Spleen (tissue), 11 donors: ENCODE measurements around the gene BHLHE40. TPM values are rescaled to one million over a fixed set of nuclear protein-coding genes. Genes with fewer than 3 reads are reported as not detected.

Experiments
- DNase-seq: peaks from one replicate; pipeline ENCODE4 v3.0.0-alpha.2; 2020
- H3K27ac ChIP-seq, 8 donors: fragments of 200-600 bp; sonication (generic) in 7 of 8; 1 replicate in 4 of 8; 2 replicates in 4 of 8; pipeline versions ENCODE4 v1.5.0 to v1.8.0; 2016 to 2021; ENCODE audit warnings: inconsistent platforms in 4 of 8, mild to moderate bottlenecking in 4 of 8, moderate library complexity in 1 of 8
- H3K27me3 ChIP-seq, 7 donors: fragments of 200-600 bp; sonication (generic) in 6 of 7; replicated peaks in 1 of 7; 1 replicate in 4 of 7; 2 replicates in 3 of 7; pipeline versions ENCODE4 v1.5.0 to v1.8.0; 2016 to 2021; ENCODE audit warnings: inconsistent platforms in 3 of 7, mild to moderate bottlenecking in 1 of 7
- H3K36me3 ChIP-seq, 6 donors: fragments of 200-600 bp; sonication (generic) in 5 of 6; 1 replicate in 4 of 6; 2 replicates in 2 of 6; pipeline versions ENCODE4 v1.5.0 to v1.8.0; 2016 to 2021; ENCODE audit warnings: inconsistent platforms in 2 of 6
- H3K4me1 ChIP-seq, 6 donors: fragments of 200-600 bp; sonication (generic) in 5 of 6; 1 replicate in 3 of 6; 2 replicates in 3 of 6; pipeline versions ENCODE4 v1.5.0 to v1.8.0; 2016 to 2021; ENCODE audit warnings: inconsistent platforms in 3 of 6
- H3K4me3 ChIP-seq, 8 donors: fragments of 200-600 bp; sonication (generic) in 7 of 8; 1 replicate in 4 of 8; 2 replicates in 4 of 8; pipeline versions ENCODE4 v1.5.0 to v1.8.0; 2016 to 2021; ENCODE audit warnings: inconsistent platforms in 4 of 8, mild to moderate bottlenecking in 4 of 8, moderate library complexity in 2 of 8
- H3K9me3 ChIP-seq, 8 donors: fragments of 200-600 bp; sonication (generic) in 7 of 8; 1 replicate in 4 of 8; 2 replicates in 4 of 8; pipeline versions ENCODE4 v1.5.0 to v1.8.0; 2016 to 2021; ENCODE audit warnings: inconsistent platforms in 4 of 8
- POLR2A ChIP-seq, 3 donors: fragments of 450-650 bp; IDR thresholded peaks; one replicate each; pipeline ENCODE4 v1.5.1; 2017; ENCODE audit warnings: antibody characterized with exemption in 3 of 3, mild to moderate bottlenecking in 1 of 3
- POLR2AphosphoS5 ChIP-seq, 3 donors: sonication (generic); formaldehyde crosslinking; IDR thresholded peaks; one replicate each; pipeline ENCODE4 v1.5.1; 2017; ENCODE audit warnings: antibody characterized with exemption in 3 of 3
- WGBS, 5 donors: extraction: QIAGEN DNeasy Blood & Tissue Kit in 3 of 5; methylation state at CpG; one replicate each; pipeline versions ENCODE4 v1.1.5 to v1.1.7; 2013 to 2018; 5-methylcytosine and 5-hydroxymethylcytosine counted together
- intact Hi-C: fragments of 100-400 bp; cut with DNase I; formaldehyde crosslinking; loops from one replicate; pipeline ENCODE4 v1.15.0; 2023; ENCODE audit warnings: low total_unique reads
- polyA plus RNA-seq, 3 donors: library from polyadenylated mRNA; stranded (reverse); fragments of 200-250 nt; gene quantifications; one replicate each; pipeline ENCODE4 v1.2.1, GENCODE V29; 2013
- total RNA-seq, 7 donors: library from RNA; depleted of rRNA in 3 of 7; stranded (reverse); fragments of >200 nt in 3 of 7; fragmentation: NEBNext Ultra II Directional in 4 of 7; extraction: Animal tissue kit (Norgen Biotek cat#: 25700) in 4 of 7; gene quantifications; one replicate each; pipeline versions ENCODE4 v1.1.0 to v1.2.1, GENCODE V29; 2016 to 2021
- TF ChIP-seq, protein P1 (sequence below), 11 experiments: fragments of 200-600 bp in 7 of 11; fragments of 450-650 bp in 4 of 11; sonication (generic) in 4 of 11; IDR thresholded peaks in 8 of 11; conservative IDR thresholded peaks in 3 of 11; 1 replicate in 7 of 11; 2 replicates in 4 of 11; pipeline versions ENCODE4 v1.4.0 to v1.8.0; 2016 to 2021; ENCODE audit warnings: antibody characterized with exemption in 11 of 11, inconsistent platforms in 4 of 11, mild to moderate bottlenecking in 1 of 11
- donor health status: healthy with polysubstance abuse.
- donor health status: DM: no; HTN: no; CAD: no; lungs with moderate emphysema.
- donor health status: DM: no; HTN: no; CAD: no.
- donor health status: Bipolar disorder and iron deficiency.
- donor health status: healthy.
- donor health status: DM: no; HTN: no; CAD: no.
- donor health status: DM: yes; HTN: yes; CAD: no.

BHLHE40 gene
- total and polyA plus RNA-seq, 10 donors, result 11.8 to 108 (median 30.0) TPM

DNA sequence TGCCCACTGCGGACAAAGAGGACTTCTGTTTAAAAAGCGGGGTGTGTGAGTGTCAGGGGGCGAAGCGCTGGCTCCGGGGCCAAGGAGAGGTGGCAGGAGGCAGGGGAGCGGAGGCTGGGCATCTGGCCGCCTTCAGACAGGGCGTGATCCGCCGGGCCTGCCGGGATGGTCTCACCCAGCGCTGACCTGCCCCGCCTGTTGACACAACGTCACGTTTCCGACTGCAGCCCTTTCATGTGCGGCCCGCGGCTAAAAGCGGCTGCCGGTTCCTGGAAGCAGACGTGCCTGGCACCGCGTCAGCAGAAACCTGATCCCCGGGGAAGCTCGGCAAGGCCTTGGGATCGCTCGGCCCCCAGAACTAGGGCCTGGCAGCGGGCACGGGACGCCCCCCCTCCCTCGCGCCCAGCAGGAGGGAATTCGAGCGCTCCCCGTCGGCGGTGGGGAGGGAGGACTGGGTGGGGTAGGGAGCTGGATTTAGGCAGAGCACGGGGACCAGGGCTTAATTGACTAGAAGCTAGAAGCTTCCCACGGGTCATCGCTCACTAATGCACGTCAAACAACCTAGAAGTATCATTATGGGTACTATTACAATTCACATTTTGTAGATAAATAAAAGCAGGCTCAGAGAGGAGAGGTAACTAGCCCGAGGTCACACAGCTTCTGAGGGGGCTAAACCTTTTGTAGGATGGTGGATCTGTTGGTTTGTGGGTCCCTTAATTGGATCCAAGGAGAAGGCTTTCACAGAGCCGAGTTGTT lies 7.7 kb downstream of the BHLHE40 start:
- DNase-seq, result peak; percentile 97
- Histone ChIP-seq H3K36me3 (peaks cover 0 to 27% (median 12%) of the 10 kb centered on the region in 6 donors), H3K4me3 (peak overlapping the region in 7 of 8 donors; percentile 20 to 70 (median 40)), H3K4me1 (peaks cover 45 to 89% (median 62%) of the 10 kb centered on the region in 6 donors), H3K27ac (peak overlapping the region; percentile 61 to 99 (median 98)), H3K27me3 (no peaks in the 10 kb centered on the region), H3K9me3 (no peaks in the 10 kb centered on the region)
- TF ChIP-seq POLR2A (IDR thresholded peaks at IDR 0.05) (peak in 1 of 3 donors; percentile 43), POLR2AphosphoS5 (IDR thresholded peaks at IDR 0.05) (peak; percentile 96 to 98 (median 96))
- TF ChIP-seq, protein P1, sequence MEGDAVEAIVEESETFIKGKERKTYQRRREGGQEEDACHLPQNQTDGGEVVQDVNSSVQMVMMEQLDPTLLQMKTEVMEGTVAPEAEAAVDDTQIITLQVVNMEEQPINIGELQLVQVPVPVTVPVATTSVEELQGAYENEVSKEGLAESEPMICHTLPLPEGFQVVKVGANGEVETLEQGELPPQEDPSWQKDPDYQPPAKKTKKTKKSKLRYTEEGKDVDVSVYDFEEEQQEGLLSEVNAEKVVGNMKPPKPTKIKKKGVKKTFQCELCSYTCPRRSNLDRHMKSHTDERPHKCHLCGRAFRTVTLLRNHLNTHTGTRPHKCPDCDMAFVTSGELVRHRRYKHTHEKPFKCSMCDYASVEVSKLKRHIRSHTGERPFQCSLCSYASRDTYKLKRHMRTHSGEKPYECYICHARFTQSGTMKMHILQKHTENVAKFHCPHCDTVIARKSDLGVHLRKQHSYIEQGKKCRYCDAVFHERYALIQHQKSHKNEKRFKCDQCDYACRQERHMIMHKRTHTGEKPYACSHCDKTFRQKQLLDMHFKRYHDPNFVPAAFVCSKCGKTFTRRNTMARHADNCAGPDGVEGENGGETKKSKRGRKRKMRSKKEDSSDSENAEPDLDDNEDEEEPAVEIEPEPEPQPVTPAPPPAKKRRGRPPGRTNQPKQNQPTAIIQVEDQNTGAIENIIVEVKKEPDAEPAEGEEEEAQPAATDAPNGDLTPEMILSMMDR (IDR thresholded peaks at IDR 0.05 in 8 of 11, conservative IDR thresholded peaks at IDR 0.05 in 3 of 11), result peak in 5 of 11 experiments; percentile 4 to 25 (median 10)
- WGBS, 5 donors, result 2 to 5% (median 3%) methylated on average over 34 to 44 of the region's 44 CpGs
- intact Hi-C loops, result loop anchor here (10.0 kb wide), 1 partner anchor 272 kb away; no protein-coding TSS in a partner anchor

- DNase-seq, result no peak
- Histone ChIP-seq H3K4me1 (peaks cover 38 to 82% (median 55%) of the 10 kb centered on the region in 6 donors), H3K27me3 (no peaks in the 10 kb centered on the region), H3K4me3 (peak overlapping the region in 3 of 8 donors; percentile 35 to 70 (median 44)), H3K36me3 (peaks cover 0 to 19% (median 9%) of the 10 kb centered on the region in 6 donors), H3K27ac (peak overlapping the region in 7 of 8 donors; percentile 83 to 99 (median 98)), H3K9me3 (no peaks in the 10 kb centered on the region)
- intact Hi-C loops, result loop anchor here (10.0 kb wide), 1 partner anchor 273 kb away; no protein-coding TSS in a partner anchor
- 51 to 63% (median 59%) methylated on average over 6 of the region's 6 CpGs for WGBS, 5 donors
- no peak for TF ChIP-seq POLR2A (IDR thresholded peaks at IDR 0.05)
- TF ChIP-seq, protein P1 (IDR thresholded peaks at IDR 0.05 in 8 of 11, conservative IDR thresholded peaks at IDR 0.05 in 3 of 11), result no peak
These were observed 8.5 kb downstream of the BHLHE40 start for GRCh38 chr3:4987538-4988296.

GRCh38 chr3:4988983-4989834 lies 10.0 kb downstream of the BHLHE40 start:
- Histone ChIP-seq H3K27me3 (no peaks in the 10 kb centered on the region), H3K9me3 (no peaks in the 10 kb centered on the region), H3K36me3 (peaks cover 0 to 4% (median 0%) of the 10 kb centered on the region in 6 donors), H3K27ac (peak overlapping the region in 2 of 8 donors; percentile 5 to 13), H3K4me1 (peaks cover 25 to 76% (median 40%) of the 10 kb centered on the region in 6 donors), H3K4me3 (no peak overlapping the region)
- TF ChIP-seq, protein P1 (IDR thresholded peaks at IDR 0.05 in 8 of 11, conservative IDR thresholded peaks at IDR 0.05 in 3 of 11), result no peak
- TF ChIP-seq POLR2A (IDR thresholded peaks at IDR 0.05) (no peak), POLR2AphosphoS5 (IDR thresholded peaks at IDR 0.05) (no peak)
- no peak for DNase-seq
- WGBS, 5 donors, result 75 to 88% (median 80%) methylated on average over 12 to 13 of the region's 13 CpGs
- intact Hi-C loops, result loop anchor here (10.0 kb wide), 1 partner anchor 274 kb away; no protein-coding TSS in a partner anchor
